H1 (cell line): ENCODE data around the gene STIL. TPM values are rescaled to one million over a fixed set of nuclear protein-coding genes. Genes with fewer than 3 reads are reported as not detected.

ENCODE experiments used
- CBX5 ChIP-seq: fragments of 300-800, 300-1000 bp; sonication (generic); IDR thresholded peaks from 2 replicates; pipeline ENCODE4 v1.7.1; 2016; ENCODE audit warnings: antibody characterized with exemption, low read length, low read depth
- CBX8 ChIP-seq: fragments of 300-800, 300-1000 bp; sonication (generic); IDR thresholded peaks from 2 replicates; pipeline ENCODE4 v1.7.1; 2016; ENCODE audit warnings: low read depth, low read length, borderline replicate concordance
- CEBPB ChIP-seq: IDR thresholded peaks from 2 replicates; pipeline ENCODE4 v1.6.1; 2012; ENCODE audit warnings: low read depth, low read length
- CHD2 ChIP-seq: IDR thresholded peaks from 2 replicates; pipeline ENCODE4 v1.6.1; 2012; ENCODE audit warnings: low read length, improper control_type of control experiment
- CREB1 ChIP-seq: IDR thresholded peaks from 2 replicates; pipeline ENCODE4 v1.6.1; 2012; ENCODE audit warnings: inconsistent platforms
- E2F6 ChIP-seq: IDR thresholded peaks from 2 replicates; pipeline ENCODE4 v1.6.1; 2012; ENCODE audit warnings: inconsistent platforms
- EGR1 ChIP-seq: IDR thresholded peaks from 2 replicates; pipeline ENCODE4 v1.6.1; 2011; ENCODE audit warnings: low read depth, low read length, borderline replicate concordance
- EZH2 ChIP-seq: fragments of 200-600 bp; sonication (generic); IDR thresholded peaks from 2 replicates; pipeline ENCODE4 v1.7.1; 2012; ENCODE audit warnings: low read depth, mild to moderate bottlenecking, moderate library complexity, low read length, inconsistent platforms; ENCODE audit not compliant: severe bottlenecking
- FOSL1 ChIP-seq: IDR thresholded peaks from 2 replicates; pipeline ENCODE4 v1.6.1; 2011; ENCODE audit warnings: mild to moderate bottlenecking, low read depth, low read length, moderate library complexity; ENCODE audit not compliant: insufficient read depth
- HDAC2 ChIP-seq, 2 experiments: fragments of 300-600 bp in 1 of 2; sonication (generic) in 1 of 2; IDR thresholded peaks; 2 replicates each; pipeline ENCODE4 v1.6.1; 2011 to 2012; ENCODE audit warnings: low read depth in 2 of 2, low read length in 2 of 2, mild to moderate bottlenecking in 2 of 2, moderate library complexity in 2 of 2, borderline replicate concordance in 1 of 2, inconsistent platforms in 1 of 2
- HDAC6 ChIP-seq: IDR thresholded peaks from one replicate; pipeline ENCODE4 v1.7.1; 2012; ENCODE audit warnings: low read depth, mild to moderate bottlenecking, inconsistent platforms, low read length, moderate library complexity
- JUN ChIP-seq: IDR thresholded peaks from 2 replicates; pipeline ENCODE4 v1.6.1; 2011; ENCODE audit warnings: low read depth, mild to moderate bottlenecking, improper control_type of control experiment, low read length
- KDM4A ChIP-seq: IDR thresholded peaks from one replicate; pipeline ENCODE4 v1.7.1; 2012; ENCODE audit warnings: low read depth, mild to moderate bottlenecking, moderate library complexity, low read length, inconsistent platforms; ENCODE audit not compliant: severe bottlenecking
- KDM5A ChIP-seq: fragments of 200-600 bp; IDR thresholded peaks from 2 replicates; pipeline ENCODE4 v1.7.1; 2012; ENCODE audit warnings: mild to moderate bottlenecking, low read length, inconsistent platforms, mixed read lengths
- POLR2A ChIP-seq, 2 experiments: IDR thresholded peaks; 1 replicate in 1 of 2; 2 replicates in 1 of 2; pipeline ENCODE4 v1.6.1; 2011; ENCODE audit warnings: low read depth in 2 of 2, low read length in 2 of 2, mild to moderate bottlenecking in 2 of 2; ENCODE audit errors: control extremely low read depth in 1 of 2
- RAD21 ChIP-seq, 2 experiments: IDR thresholded peaks in 1 of 2; conservative IDR thresholded peaks in 1 of 2; 2 replicates each; pipeline ENCODE4 v1.6.1; 2011; ENCODE audit warnings: low read depth in 2 of 2, low read length in 2 of 2, improper control_type of control experiment in 1 of 2, inconsistent platforms in 1 of 2, mild to moderate bottlenecking in 1 of 2, moderate library complexity in 1 of 2
- RBBP5 ChIP-seq: IDR thresholded peaks from 2 replicates; pipeline ENCODE4 v1.7.1; 2012; ENCODE audit warnings: low read depth, mild to moderate bottlenecking, inconsistent platforms, low read length, moderate library complexity, borderline replicate concordance
- RNF2 ChIP-seq: fragments of 200-900, 300-1000 bp; sonication (generic); IDR thresholded peaks from 2 replicates; pipeline ENCODE4 v1.7.1; 2016; ENCODE audit warnings: borderline replicate concordance, low read depth, mild to moderate bottlenecking, antibody characterized with exemption, low read length; ENCODE audit not compliant: poor library complexity, severe bottlenecking; ENCODE audit errors: missing control alignments
- SP1 ChIP-seq: IDR thresholded peaks from 2 replicates; pipeline ENCODE4 v1.6.1; 2011; ENCODE audit warnings: low read depth, low read length
- SP4 ChIP-seq: IDR thresholded peaks from 2 replicates; pipeline ENCODE4 v1.6.1; 2012; ENCODE audit warnings: low read length, inconsistent platforms
- TAF1 ChIP-seq: IDR thresholded peaks from 2 replicates; pipeline ENCODE4 v1.6.1; 2011; ENCODE audit warnings: mild to moderate bottlenecking, low read depth, low read length
- TBP ChIP-seq: IDR thresholded peaks from 2 replicates; pipeline ENCODE4 v1.6.1; 2011; ENCODE audit warnings: low read depth, low read length, improper control_type of control experiment
- TEAD4 ChIP-seq: IDR thresholded peaks from 2 replicates; pipeline ENCODE4 v1.6.1; 2012; ENCODE audit warnings: low read depth, low read length, inconsistent platforms, mixed read lengths
- USF2 ChIP-seq: IDR thresholded peaks from 2 replicates; pipeline ENCODE4 v1.6.1; 2011; ENCODE audit warnings: low read length, improper control_type of control experiment
- polyA plus RNA-seq, 7 experiments: library from polyadenylated mRNA; depleted of rRNA in 3 of 7; stranded (reverse) in 5 of 7; unstranded in 2 of 7; fragments of >200 nt in 5 of 7; fragments of 200-250 nt in 2 of 7; gene quantifications; 1 replicate in 5 of 7; 2 replicates in 1 of 7; 4 replicates in 1 of 7; pipeline versions ENCODE4 v1.2.1 to v1.2.3, GENCODE V29; 2011 to 2013; ENCODE audit warnings: missing spikeins in 2 of 7, mixed read lengths in 2 of 7
- total RNA-seq: library from RNA; stranded (reverse); fragmentation: NEBNext Ultra II Directional; extraction: Animal tissue kit (Norgen Biotek cat#: 25700); gene quantifications from 2 replicates; pipeline ENCODE4 v1.2.1, GENCODE V29; 2021

STIL gene
- total and polyA plus RNA-seq, 2 of the 8 experiments (the other 6 are each of a cell fraction or from before 2014, with no cell fraction given): 13.6 to 25.1 TPM

GRCh38 chr1:47230692-47231300, 83.2 kb downstream of the STIL start (continued):
- no peak for TF ChIP-seq EGR1
- TF ChIP-seq POLR2A (IDR thresholded peaks at IDR 0.05; ENCODE audit: control extremely low read depth in 1 of 2, low read depth in 2 of 2, low read length in 2 of 2): no peak
- no peak for TF ChIP-seq CBX8
- no peak for TF ChIP-seq KDM4A
- TF ChIP-seq USF2: no peak
- no peak for TF ChIP-seq TEAD4
- 0 out of 2 replicates have a peak, but pooled peaks have one; percentile 15 for TF ChIP-seq SP1
- TF ChIP-seq RBBP5: peak; percentile 47; the same call in 1 of the 2 replicates
- TF ChIP-seq KDM5A: no peak
- no peak for TF ChIP-seq TAF1
- peak; percentile 54; the same call in 1 of the 2 replicates for TF ChIP-seq E2F6
- TF ChIP-seq CHD2: no peak
- TF ChIP-seq CBX5: no peak
- TF ChIP-seq CEBPB: no peak
- no peak for TF ChIP-seq HDAC2 (IDR thresholded peaks at IDR 0.05; ENCODE audit: borderline replicate concordance in 1 of 2, low read depth in 2 of 2, low read length in 2 of 2)
- TF ChIP-seq RAD21 (IDR thresholded peaks at IDR 0.05 in 1 of 2, conservative IDR thresholded peaks at IDR 0.05 in 1 of 2; ENCODE audit: low read depth in 2 of 2, low read length in 2 of 2): no peak
- TF ChIP-seq FOSL1: no peak
- peak; percentile 88 for TF ChIP-seq EZH2
- no peak for TF ChIP-seq SP4
- TF ChIP-seq TBP: no peak
- no peak for TF ChIP-seq RNF2
- TF ChIP-seq JUN: no peak
- no peak for TF ChIP-seq HDAC6
- no peak for TF ChIP-seq CREB1
